ENCODE data around the gene MCHR1.
A peak's percentile ranks its signal among the peaks of the same experiment; 100 is the strongest.
"Not testable (repeated sequence)": the region's sequence is repeated elsewhere in the genome, so short reads cannot be mapped to it uniquely, and the experiment has no call there.

The MCHR1 gene

DNA sequence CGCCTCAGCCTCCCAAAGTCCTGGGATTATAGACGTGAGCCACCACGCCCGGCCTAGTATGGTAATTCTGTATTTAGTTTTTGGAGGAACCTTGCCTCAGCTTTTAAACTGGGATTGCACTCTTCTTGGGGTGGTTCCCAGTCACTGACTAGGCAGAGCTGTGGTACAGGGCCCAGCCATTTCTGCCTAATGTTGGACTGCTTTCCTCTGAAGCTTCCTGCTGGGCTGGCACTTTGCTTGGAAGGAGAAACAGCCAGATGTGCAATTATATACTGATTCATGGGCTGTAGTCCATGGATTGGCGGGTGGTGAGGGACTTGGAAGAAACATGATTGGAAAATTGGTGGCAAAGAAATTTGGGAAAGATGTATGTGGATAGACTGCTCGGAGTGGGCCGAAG, 17.6 kb upstream of the MCHR1 start:
- TF ChIP-seq POLR2AphosphoS5 (IDR thresholded peaks at IDR 0.05; ENCODE audit: low read depth, low read length): no peak
- no peak for TF ChIP-seq POLR2A (IDR thresholded peaks at IDR 0.05; ENCODE audit: low read depth, low read length)
- FAIRE-seq (no peak), DNase-seq (ENCODE audit: insufficient read length) (no peak)

- TF ChIP-seq TAF1 (IDR thresholded peaks at IDR 0.05; ENCODE audit: borderline replicate concordance, low read depth, low read length): no peak
- TF ChIP-seq POLR2AphosphoS5 (IDR thresholded peaks at IDR 0.05; ENCODE audit: low read depth, low read length): no peak
- no peak for TF ChIP-seq POLR2A (IDR thresholded peaks at IDR 0.05; ENCODE audit: low read depth, low read length)
- FAIRE-seq: no peak
- DNase-seq (ENCODE audit: insufficient read length): no peak
Observed at GRCh38 chr22:40665312-40665711, 14.0 kb upstream of the MCHR1 start.

- no peak for DNase-seq (ENCODE audit: insufficient read length)
- no peak for TF ChIP-seq POLR2A (IDR thresholded peaks at IDR 0.05; ENCODE audit: low read depth, low read length)
- no peak for TF ChIP-seq POLR2AphosphoS5 (IDR thresholded peaks at IDR 0.05; ENCODE audit: low read depth, low read length)
- no peak for TF ChIP-seq TAF1 (IDR thresholded peaks at IDR 0.05; ENCODE audit: borderline replicate concordance, low read depth, low read length)
Observed at GRCh38 chr22:40666151-40666848, 13.0 kb upstream of the MCHR1 start.

DNA sequence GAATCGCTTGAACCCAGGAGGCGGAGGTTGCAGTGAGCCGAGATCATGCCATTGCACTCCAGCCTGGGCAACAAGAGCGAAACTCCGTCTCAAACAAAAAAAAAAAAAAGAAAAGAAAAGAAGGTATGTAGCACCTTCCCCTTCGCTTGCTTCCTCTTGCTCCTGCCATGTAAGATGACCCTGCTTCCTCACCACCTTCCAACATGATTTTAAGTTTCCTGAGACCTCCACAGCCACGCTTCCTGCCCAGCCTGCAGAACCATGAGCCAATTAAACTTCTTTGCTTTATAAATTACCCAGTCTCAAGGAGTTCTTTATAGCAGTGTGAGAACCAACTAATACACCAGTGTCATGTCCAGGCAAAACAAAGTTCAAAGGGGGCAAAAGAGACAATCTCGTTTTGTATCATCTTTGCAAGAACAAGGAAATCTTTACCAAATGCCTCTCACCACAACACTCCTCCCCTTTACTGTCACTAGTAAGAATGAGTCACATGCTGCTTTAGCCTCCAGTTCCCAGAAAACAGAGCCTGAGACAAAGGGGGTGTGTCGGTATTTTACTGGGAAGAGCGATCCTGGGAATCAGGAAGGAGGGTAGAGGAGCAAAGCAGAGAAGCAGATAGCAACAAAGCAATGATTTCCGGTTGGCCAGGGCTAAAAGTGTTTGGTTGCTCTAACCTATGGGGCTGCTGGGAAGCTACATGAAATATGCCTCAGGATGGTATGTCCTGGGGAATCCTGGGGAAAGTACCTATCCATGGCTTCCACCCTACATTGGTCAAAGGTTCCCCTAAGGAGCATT, 10.5 kb upstream of the MCHR1 start:
- TF ChIP-seq POLR2A (IDR thresholded peaks at IDR 0.05; ENCODE audit: low read depth, low read length): no peak
- TF ChIP-seq POLR2AphosphoS5 (IDR thresholded peaks at IDR 0.05; ENCODE audit: low read depth, low read length): no peak
- no peak for TF ChIP-seq TAF1 (IDR thresholded peaks at IDR 0.05; ENCODE audit: borderline replicate concordance, low read depth, low read length)
- DNase-seq (ENCODE audit: insufficient read length) (no peak), FAIRE-seq (peak; percentile 60)

More at GRCh38 chr22:40666151-40666848, 13.0 kb upstream of the MCHR1 start:
- no peak for FAIRE-seq

DNA sequence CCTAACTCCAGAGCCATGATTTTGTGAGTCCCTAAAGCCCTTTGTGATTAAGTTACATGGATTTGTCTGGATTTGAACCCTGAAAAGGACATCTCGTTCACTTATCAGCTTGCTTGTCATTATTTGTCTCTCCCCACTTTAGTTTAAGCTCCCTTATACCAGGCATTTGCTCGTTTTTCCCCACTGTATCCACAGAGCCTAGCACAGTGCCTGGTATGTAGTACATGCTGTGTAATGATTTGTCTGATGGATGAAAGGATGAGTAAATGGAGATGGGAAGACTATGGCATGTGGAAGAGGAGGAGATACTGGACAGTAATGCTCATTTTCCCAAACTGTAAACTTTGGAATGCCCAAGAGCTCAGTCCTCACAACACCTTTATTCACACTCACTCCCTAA, 9.2 kb upstream of the MCHR1 start:
- peak; percentile 30 for FAIRE-seq
- DNase-seq (ENCODE audit: insufficient read length): no peak

GRCh38 chr22:40671369-40671768, 7.9 kb upstream of the MCHR1 start:
- TF ChIP-seq POLR2AphosphoS5 (IDR thresholded peaks at IDR 0.05; ENCODE audit: low read depth, low read length) (no peak), TAF1 (IDR thresholded peaks at IDR 0.05; ENCODE audit: borderline replicate concordance, low read depth, low read length) (no peak), POLR2A (IDR thresholded peaks at IDR 0.05; ENCODE audit: low read depth, low read length) (no peak)
- FAIRE-seq (no peak), DNase-seq (ENCODE audit: insufficient read length) (no peak)

More for the DNA sequence above, 9.2 kb upstream of the MCHR1 start:
- TF ChIP-seq TAF1 (IDR thresholded peaks at IDR 0.05; ENCODE audit: borderline replicate concordance, low read depth, low read length): no peak
- no peak for TF ChIP-seq POLR2A (IDR thresholded peaks at IDR 0.05; ENCODE audit: low read depth, low read length)
- TF ChIP-seq POLR2AphosphoS5 (IDR thresholded peaks at IDR 0.05; ENCODE audit: low read depth, low read length): no peak

DNA sequence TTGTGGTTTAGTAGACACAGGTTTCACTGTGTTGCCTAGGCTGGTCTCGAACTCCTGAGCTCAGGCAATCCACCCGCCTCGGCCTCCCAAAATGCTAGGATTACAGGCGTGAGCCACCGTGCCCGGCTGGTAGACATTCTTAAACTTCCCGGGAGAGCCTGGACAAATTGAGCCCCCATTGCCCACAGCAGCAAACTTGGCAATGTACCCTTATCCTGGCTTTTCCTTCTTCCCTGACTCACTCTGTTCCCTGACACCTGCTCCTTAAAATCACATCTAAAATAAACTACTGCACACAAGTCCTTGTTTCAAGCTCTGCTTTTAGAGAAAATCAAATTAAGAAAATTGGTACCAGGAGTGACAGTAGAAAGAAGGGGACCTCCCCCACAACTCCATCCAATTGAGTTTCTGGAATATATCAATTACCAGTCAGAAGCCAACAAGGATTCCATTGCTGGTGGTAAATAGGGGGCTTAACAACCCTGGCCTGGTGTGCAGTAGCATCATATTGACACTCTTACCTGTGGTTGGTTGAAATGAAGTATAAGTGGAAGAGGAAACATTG, 7.4 kb upstream of the MCHR1 start:
- TF ChIP-seq POLR2AphosphoS5 (IDR thresholded peaks at IDR 0.05; ENCODE audit: low read depth, low read length) (no peak), TAF1 (IDR thresholded peaks at IDR 0.05; ENCODE audit: borderline replicate concordance, low read depth, low read length) (no peak), POLR2A (IDR thresholded peaks at IDR 0.05; ENCODE audit: low read depth, low read length) (no peak)
- no peak for FAIRE-seq
- DNase-seq (ENCODE audit: insufficient read length): no peak

DNA sequence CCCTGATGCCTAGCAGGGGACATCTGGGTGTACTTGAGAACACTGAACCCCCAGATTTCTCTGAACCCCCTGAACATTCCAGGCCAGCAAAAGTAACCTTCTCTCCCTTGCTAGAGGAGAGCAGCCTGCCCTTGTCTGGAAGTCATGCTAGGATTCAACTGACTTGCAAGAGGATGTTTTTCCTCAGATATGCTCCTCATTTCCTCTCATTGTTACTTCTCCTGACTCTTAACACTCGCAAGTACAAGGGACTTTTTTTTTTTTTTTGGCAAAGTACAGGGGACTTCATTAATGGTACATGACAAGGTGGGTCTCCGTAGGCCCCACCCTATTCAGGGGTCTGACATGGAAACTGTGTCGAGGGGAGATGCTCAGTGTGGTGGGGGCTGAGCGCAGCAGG, 6.3 kb upstream of the MCHR1 start:
- no peak for FAIRE-seq
- TF ChIP-seq POLR2A (IDR thresholded peaks at IDR 0.05; ENCODE audit: low read depth, low read length): no peak
- TF ChIP-seq POLR2AphosphoS5 (IDR thresholded peaks at IDR 0.05; ENCODE audit: low read depth, low read length): no peak
- no peak for TF ChIP-seq TAF1 (IDR thresholded peaks at IDR 0.05; ENCODE audit: borderline replicate concordance, low read depth, low read length)
- no peak for DNase-seq (ENCODE audit: insufficient read length)

DNA sequence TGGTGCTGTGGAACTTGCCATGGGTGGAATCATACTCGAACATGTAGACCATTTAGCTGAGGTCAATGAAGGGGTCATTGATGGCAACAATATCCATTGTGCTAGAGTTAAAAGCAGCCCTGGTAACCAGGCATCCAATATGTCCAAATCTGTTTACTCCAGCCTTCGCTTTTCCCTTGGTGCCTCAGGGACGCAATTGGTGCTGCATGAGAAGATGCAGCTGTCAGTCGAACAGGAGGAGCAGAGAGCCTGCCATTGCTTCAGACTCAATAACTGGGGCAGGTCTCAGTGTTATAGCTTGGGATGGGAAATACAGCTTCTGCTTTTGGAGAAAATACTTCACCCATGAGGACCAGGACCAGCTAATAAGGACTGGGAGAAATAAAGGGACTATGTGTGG, 5.0 kb upstream of the MCHR1 start:
- TF ChIP-seq POLR2A (IDR thresholded peaks at IDR 0.05; ENCODE audit: low read depth, low read length) (no peak), TAF1 (IDR thresholded peaks at IDR 0.05; ENCODE audit: borderline replicate concordance, low read depth, low read length) (no peak), POLR2AphosphoS5 (IDR thresholded peaks at IDR 0.05; ENCODE audit: low read depth, low read length) (no peak)
- FAIRE-seq: no peak
- no peak for DNase-seq (ENCODE audit: insufficient read length)

- DNase-seq (ENCODE audit: insufficient read length); FAIRE-seq: not testable (repeated sequence)
Observed at GRCh38 chr22:40676166-40676565, 3.1 kb upstream of the MCHR1 start.

DNA sequence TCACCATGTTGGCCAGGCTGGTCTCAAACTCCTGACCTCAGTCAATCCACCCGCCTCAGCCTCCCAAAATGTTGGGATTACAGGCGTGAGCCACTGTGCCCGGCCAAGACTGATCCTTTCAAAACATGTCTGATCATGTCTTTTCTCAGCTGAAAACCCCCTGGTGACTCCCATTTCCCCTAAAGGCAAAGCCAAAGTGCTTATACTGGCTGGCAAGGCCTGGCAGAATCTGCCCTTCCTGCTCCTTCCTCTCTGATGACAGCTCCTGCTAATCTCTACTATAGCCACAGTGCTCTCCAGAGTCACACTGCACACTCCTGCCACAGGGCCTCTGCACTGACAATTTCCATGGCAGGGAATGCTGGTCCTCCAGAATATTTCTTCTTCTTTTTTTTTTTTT, 2.6 kb upstream of the MCHR1 start:
- TF ChIP-seq POLR2AphosphoS5 (IDR thresholded peaks at IDR 0.05; ENCODE audit: low read depth, low read length) (no peak), TAF1 (IDR thresholded peaks at IDR 0.05; ENCODE audit: borderline replicate concordance, low read depth, low read length) (no peak), POLR2A (IDR thresholded peaks at IDR 0.05; ENCODE audit: low read depth, low read length) (no peak)
- DNase-seq (ENCODE audit: insufficient read length) (no peak), FAIRE-seq (no peak)

Measured in GM12892 (cell line).